DOHH2 (cell line): Measurements from ENCODE around the gene AMBRA1.

ENCODE experiments used
- H3F3A ChIP-seq: fragments of 200-600 bp; sonication (generic), shearing (Covaris generic); 2 replicates; pipeline ENCODE4 v1.6.0; 2016; ENCODE audit warnings: antibody characterized with exemption, mild to moderate bottlenecking; ENCODE audit not compliant: control insufficient read depth, insufficient read depth
- H3K27ac ChIP-seq: fragments of 200-600 bp; sonication (generic); 2 replicates; pipeline ENCODE4 v1.5.1; 2014; ENCODE audit warnings: low read depth, mild to moderate bottlenecking, low read length, moderate library complexity
- H3K27me3 ChIP-seq: fragments of 200-600 bp; sonication (generic); 2 replicates; pipeline ENCODE4 v1.6.1; 2014; ENCODE audit warnings: mild to moderate bottlenecking, low read length, mixed read lengths; ENCODE audit not compliant: control insufficient read depth
- H3K36me3 ChIP-seq: fragments of 200-600 bp; sonication (generic); 2 replicates; pipeline ENCODE4 v1.6.1; 2014; ENCODE audit warnings: mild to moderate bottlenecking, low read length, moderate library complexity, mixed read lengths; ENCODE audit not compliant: control insufficient read depth
- H3K4me1 ChIP-seq: fragments of 200-600 bp; sonication (generic); 2 replicates; pipeline ENCODE4 v1.6.1; 2014; ENCODE audit warnings: mild to moderate bottlenecking, low read length, mixed read lengths; ENCODE audit not compliant: control insufficient read depth
- H3K4me2 ChIP-seq: fragments of 200-600 bp; sonication (generic); 2 replicates; pipeline ENCODE4 v1.6.0; 2014; ENCODE audit warnings: mild to moderate bottlenecking, low read length, moderate library complexity
- H3K4me3 ChIP-seq: fragments of 200-600 bp; sonication (generic); 2 replicates; pipeline ENCODE4 v1.5.1; 2014; ENCODE audit warnings: mild to moderate bottlenecking, low read length, mixed read lengths
- H3K79me2 ChIP-seq: fragments of 200-600 bp; sonication (generic); 2 replicates; pipeline ENCODE4 v1.6.1; 2014; ENCODE audit warnings: mild to moderate bottlenecking, low read length, mixed read lengths; ENCODE audit not compliant: control insufficient read depth
- H3K9me2 ChIP-seq: fragments of 200-600 bp; sonication (generic); replicated peaks from 2 replicates; pipeline ENCODE4 v1.6.1; 2014; ENCODE audit warnings: mild to moderate bottlenecking, low read length, mixed read lengths; ENCODE audit not compliant: control insufficient read depth
- H3K9me3 ChIP-seq: fragments of 200-600 bp; sonication (generic); 2 replicates; pipeline ENCODE4 v1.6.1; 2014; ENCODE audit warnings: antibody characterized with exemption, low read length, mixed read lengths; ENCODE audit not compliant: control insufficient read depth, insufficient read depth
- H4K20me1 ChIP-seq: fragments of 200-600 bp; sonication (generic); 2 replicates; pipeline ENCODE4 v1.6.0; 2014; ENCODE audit warnings: low read depth, mild to moderate bottlenecking, antibody characterized with exemption, low read length, moderate library complexity; ENCODE audit not compliant: control insufficient read depth, insufficient read depth
- CTCF ChIP-seq: fragments of 200-600 bp; sonication (generic); IDR thresholded peaks from one replicate; pipeline ENCODE4 v1.5.1; 2014; ENCODE audit warnings: antibody characterized with exemption, mild to moderate bottlenecking, low read depth, low read length; ENCODE audit not compliant: poor library complexity, severe bottlenecking
- EZH2phosphoT487 ChIP-seq: fragments of 200-600 bp; sonication (generic); IDR thresholded peaks from 2 replicates; pipeline ENCODE4 v1.6.1; 2017; ENCODE audit warnings: borderline replicate concordance, mild to moderate bottlenecking, antibody characterized with exemption, low read length, moderate library complexity, mixed read lengths

Gene AMBRA1

GRCh38 chr11:46378811-46379481, 214.9 kb downstream of the AMBRA1 start:
- Histone ChIP-seq H3K9me2 (no peaks in the 10 kb centered on the region), H4K20me1 (no peaks in the 10 kb centered on the region; the same call in 1 of the 2 replicates), H3K27me3 (peaks cover 25% of the 10 kb centered on the region), H3K4me1 (peaks cover 18% of the 10 kb centered on the region), H3K4me3 (no peak overlapping the region), H3K36me3 (peaks cover 18% of the 10 kb centered on the region; the same call in 1 of the 2 replicates), H3F3A (no peaks in the 10 kb centered on the region), H3K27ac (no peak overlapping the region), H3K9me3 (no peaks in the 10 kb centered on the region), H3K4me2 (no peak overlapping the region), H3K79me2 (no peaks in the 10 kb centered on the region)
- TF ChIP-seq CTCF, result no peak
- no peak for TF ChIP-seq EZH2phosphoT487

GRCh38 chr11:46378296-46378695, 215.5 kb downstream of the AMBRA1 start:
- H3K36me3 ChIP-seq, result peaks cover 22% of the 10 kb centered on the region; the same call in 1 of the 2 replicates
- no peak overlapping the region for H3K4me3 ChIP-seq
- H3K4me2 ChIP-seq, result no peak overlapping the region
- no peaks in the 10 kb centered on the region for H3K9me2 ChIP-seq
- H3K27me3 ChIP-seq, result peaks cover 25% of the 10 kb centered on the region
- no peaks in the 10 kb centered on the region for H3K9me3 ChIP-seq
- no peak overlapping the region for H3K27ac ChIP-seq
- no peaks in the 10 kb centered on the region for H3F3A ChIP-seq
- no peaks in the 10 kb centered on the region for H3K79me2 ChIP-seq
- H3K4me1 ChIP-seq, result peaks cover 18% of the 10 kb centered on the region
- H4K20me1 ChIP-seq, result no peaks in the 10 kb centered on the region; the same call in 1 of the 2 replicates
- no peak for TF ChIP-seq EZH2phosphoT487
- TF ChIP-seq CTCF, result no peak

- H3K79me2 ChIP-seq, result no peaks in the 10 kb centered on the region
- H4K20me1 ChIP-seq, result no peaks in the 10 kb centered on the region; the same call in 1 of the 2 replicates
- H3K27ac ChIP-seq, result no peak overlapping the region
- no peak for TF ChIP-seq EZH2phosphoT487
- no peak for TF ChIP-seq CTCF
- peaks cover 22% of the 10 kb centered on the region for H3K27me3 ChIP-seq
- no peaks in the 10 kb centered on the region for H3K9me3 ChIP-seq
- H3K9me2 ChIP-seq, result no peaks in the 10 kb centered on the region
- H3K36me3 ChIP-seq, result peaks cover 22% of the 10 kb centered on the region; the same call in 1 of the 2 replicates
- H3K4me2 ChIP-seq, result no peak overlapping the region
- no peak overlapping the region for H3K4me3 ChIP-seq
- H3F3A ChIP-seq, result no peaks in the 10 kb centered on the region
- peaks cover 18% of the 10 kb centered on the region for H3K4me1 ChIP-seq
Measured at GRCh38 chr11:46377831-46378230, 216.0 kb downstream of the AMBRA1 start.
